GM20431 (cell line): ENCODE results near the gene PROB1.
"Not testable (repeated sequence)": the region's sequence is repeated elsewhere in the genome, so short reads cannot be mapped to it uniquely, and the experiment has no call there.

ENCODE experiments used
- in situ Hi-C: fragments of 300-500 bp; cut with MseI, MboI; formaldehyde crosslinking; loops from one replicate; pipeline ENCODE4 v1.15.0; 2020; ENCODE audit warnings: low sequenced_read_pairs; ENCODE audit not compliant: unreplicated experiment

Gene PROB1

DNA sequence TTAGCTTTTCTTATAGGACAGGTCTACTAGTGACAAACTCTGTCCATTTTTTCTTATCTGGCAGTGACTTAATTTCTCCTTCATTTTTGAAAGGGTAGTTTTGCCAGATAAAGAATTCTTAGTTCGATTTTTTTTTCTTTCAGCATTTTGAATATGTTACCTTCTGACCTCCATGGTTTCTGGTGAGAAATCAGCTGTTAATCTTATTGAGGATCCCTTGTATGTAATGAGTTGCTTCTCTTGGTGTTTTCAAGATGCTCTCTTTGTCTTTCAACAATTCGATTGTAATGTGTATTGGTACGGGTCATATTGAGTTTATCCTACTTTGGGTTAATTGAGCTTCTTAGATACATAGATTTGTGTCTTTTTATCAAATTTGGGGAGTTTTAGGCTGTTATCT lies 40.7 kb downstream of the PROB1 start:
- in situ Hi-C loops = no loop called here

DNA sequence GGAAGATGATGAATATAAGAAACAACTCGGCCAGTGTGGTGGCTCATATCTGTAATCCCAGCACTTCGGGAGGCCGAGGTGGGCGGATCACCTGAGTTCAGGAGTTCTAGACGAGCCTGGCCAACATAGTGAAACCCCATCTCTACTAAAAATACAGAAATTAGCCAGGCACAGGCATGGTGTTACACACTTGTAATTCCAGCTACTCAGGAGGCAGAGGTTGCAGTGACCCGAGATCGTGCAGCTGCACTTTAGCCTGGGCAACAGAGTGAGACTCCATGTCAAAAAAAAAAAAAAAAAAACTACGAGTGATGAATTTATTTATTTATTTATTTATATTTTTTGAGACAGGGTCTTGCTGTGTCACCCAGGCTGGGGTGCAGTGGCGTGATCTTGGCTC lies 47.0 kb downstream of the PROB1 start:
- in situ Hi-C loops = not testable (repeated sequence)

DNA sequence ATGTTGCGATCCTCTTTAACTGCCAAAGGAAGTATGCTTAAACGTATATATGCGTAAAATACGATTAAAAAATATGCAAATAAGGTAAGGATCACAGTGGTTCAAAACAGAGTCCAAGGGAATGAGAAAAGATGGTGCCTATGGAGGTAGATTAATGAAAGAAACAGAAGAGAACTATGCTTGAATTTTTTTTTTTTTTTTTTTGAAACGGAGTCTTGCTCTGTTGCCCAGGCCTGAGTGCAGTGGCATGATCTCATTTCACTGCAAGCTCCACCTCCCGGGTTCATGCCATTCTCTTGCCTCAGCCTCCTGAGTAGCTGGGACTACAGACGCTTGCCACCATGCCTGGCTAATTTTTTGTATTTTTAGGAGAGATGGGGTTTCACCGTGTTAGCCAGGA lies 49.5 kb downstream of the PROB1 start:
- in situ Hi-C loops = not testable (repeated sequence)

DNA sequence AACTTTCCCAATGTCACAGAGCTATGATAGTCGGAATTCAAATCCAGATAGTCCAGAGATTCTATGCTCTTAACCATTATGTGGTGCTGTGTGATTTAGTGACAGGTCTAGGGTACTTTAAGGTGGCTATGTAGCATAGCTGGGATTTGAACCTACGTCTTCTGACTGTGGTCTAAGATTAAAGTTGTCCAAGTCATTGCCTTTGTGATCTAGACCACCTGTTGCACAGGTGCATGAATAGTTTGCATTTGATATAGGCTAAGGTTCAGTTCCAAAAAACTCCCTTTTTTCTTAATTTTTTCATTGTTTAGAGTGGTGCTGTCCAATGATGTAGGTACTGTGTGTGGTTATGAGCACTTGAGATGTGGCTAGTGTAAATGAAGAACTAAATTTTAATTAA lies 50.7 kb downstream of the PROB1 start:
- in situ Hi-C loops = no loop called here

DNA sequence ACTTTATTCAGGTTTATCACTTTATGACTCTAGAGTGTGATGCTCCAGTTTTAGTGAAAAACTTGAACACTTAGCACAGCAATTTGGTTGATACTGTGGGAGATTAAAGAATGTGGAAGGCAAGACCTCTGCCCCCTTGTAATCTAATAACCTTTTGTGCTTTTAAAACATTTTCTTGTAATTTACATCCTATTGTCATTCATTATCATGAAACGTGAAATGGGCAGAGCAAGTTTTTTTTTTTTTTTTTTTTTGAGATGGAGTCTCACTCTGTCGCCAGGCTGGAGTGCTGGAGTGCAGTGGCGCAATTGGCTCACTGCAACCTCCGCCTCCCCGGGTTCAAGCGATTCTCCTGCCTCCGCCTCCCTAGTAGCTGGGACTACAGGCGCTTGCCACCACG lies 51.4 kb downstream of the PROB1 start:
- in situ Hi-C loops = no loop called here

DNA sequence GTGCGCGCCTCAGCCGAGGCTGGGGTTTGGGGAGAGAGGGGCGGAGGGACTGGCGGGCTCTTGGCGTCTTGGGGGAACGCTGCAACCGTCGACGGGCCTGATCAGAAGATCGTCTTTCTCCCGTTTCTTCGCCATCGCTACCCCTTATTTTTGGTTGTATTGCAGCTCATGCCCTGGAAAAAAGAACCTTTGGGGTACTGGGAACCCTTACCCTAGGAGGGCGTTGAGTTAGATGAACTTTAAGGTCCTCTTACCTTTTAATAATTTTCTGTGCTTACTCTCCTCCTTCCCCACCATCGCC lies 52.5 kb downstream of the PROB1 start:
- in situ Hi-C loops = no loop called here

DNA sequence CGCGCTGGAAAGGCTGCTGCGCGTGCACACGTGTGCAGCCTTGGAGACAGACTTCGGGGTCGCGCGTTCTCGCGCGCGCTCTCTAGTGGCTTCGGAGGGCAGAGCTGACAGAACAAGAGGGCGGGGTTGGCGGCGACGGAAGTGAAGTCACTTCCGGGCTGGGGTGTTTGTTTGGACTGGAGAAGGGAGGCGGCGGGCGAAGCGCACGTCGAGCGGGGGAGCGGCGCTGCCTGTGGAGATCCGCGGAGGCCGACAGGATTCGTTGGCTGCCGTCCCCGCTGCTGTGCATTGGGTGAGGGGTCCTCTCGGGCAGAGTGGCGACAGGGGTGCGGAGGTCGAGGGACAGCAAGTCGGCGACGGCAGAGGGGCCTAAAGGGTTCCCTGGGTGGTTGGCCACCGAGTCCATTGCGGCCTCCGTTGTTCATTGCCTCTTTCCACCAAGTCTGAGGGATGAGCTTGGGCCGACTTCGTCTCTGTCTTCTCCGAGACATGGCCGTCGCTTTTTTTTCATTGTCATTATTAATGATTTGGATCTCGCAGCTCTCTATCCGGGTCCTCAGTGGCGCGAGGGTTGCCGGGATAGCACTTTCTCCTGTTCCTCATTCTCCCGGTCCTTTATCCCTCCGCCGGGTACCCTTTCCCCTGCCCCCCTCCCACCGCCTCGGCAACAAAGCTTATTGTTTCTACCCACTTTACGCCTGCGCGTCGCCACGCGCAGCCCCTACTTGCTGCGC lies 53.0 kb downstream of the PROB1 start, which contains the start of gene PAIP2:
TSS of gene PAIP2 (plus strand) at position 166 of the 734 bp plus-strand sequence. CDS start 21,931 bp downstream, outside the sequence.
- in situ Hi-C loops = no loop called here

DNA sequence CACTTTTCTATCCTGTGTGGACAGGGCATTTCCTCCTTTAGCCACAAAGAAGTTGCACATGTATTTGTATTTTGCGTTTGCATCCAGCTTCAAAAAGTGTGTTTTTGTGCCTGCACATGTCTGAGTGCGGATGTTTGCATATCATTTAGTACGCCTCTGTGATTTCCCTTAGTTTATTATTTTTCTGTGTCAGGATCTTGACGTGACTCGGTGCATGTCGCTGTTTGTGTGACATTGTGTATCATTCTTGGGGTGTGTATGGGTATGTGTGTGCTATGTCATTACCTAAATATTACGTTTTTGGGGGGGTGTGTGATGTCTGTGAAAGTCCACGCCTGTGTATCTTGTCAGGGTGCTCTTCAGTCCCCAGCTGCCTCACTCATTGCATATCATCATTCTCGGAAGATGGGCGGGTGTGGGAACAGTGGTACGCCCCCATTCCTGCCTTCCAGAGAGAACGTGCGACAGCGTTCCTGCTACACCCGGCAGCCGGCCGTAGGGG lies 53.7 kb downstream of the PROB1 start:
- in situ Hi-C loops = no loop called here
